Activated CD4-positive, alpha-beta T cell treated with anti-CD3 and anti-CD28 coated beads for 36 hours (primary cell): Measurements from ENCODE around the gene ZCCHC7. TPM values are rescaled to one million over a fixed set of nuclear protein-coding genes. Genes with fewer than 3 reads are reported as not detected.
A peak's percentile ranks its signal among the peaks of the same experiment; 100 is the strongest.

Source experiments
- ATAC-seq: fragments of 200-7000 bp; cut with Tn5 transposase; one replicate; pipeline ENCODE4 v1.10.0; 2021; ENCODE audit warnings: mild to moderate bottlenecking, moderate library complexity
- CTCF ChIA-PET: fragments of 350-600 bp; sonication (Branson Sonifier 250); formaldehyde crosslinking; loops from one replicate; lab custom pipeline; 2021; ENCODE audit warnings: antibody characterized with exemption; lab: Charles Lee
- POLR2A ChIA-PET: fragments of 350-600 bp; sonication (Branson Sonifier 250); formaldehyde crosslinking; loops from one replicate; lab custom pipeline; 2021; ENCODE audit warnings: antibody characterized with exemption, inconsistent platforms; lab: Charles Lee
- DNase-seq: peaks from one replicate; pipeline ENCODE4 v3.0.0-alpha.2; 2020
- H3K27ac Mint-ChIP-seq: one replicate; pipeline ENCODE4 v1.8.0; 2021; ENCODE audit warnings: mixed read lengths
- H3K27me3 Mint-ChIP-seq: one replicate; pipeline ENCODE4 v1.8.0; 2021; ENCODE audit warnings: mixed read lengths
- H3K36me3 Mint-ChIP-seq: one replicate; pipeline ENCODE4 v1.8.0; 2021; ENCODE audit warnings: low read depth, mixed read lengths
- H3K4me1 Mint-ChIP-seq: one replicate; pipeline ENCODE4 v1.8.0; 2021; ENCODE audit warnings: mixed read lengths
- H3K4me3 Mint-ChIP-seq: one replicate; pipeline ENCODE4 v1.8.0; 2021; ENCODE audit warnings: mild to moderate bottlenecking, moderate library complexity, mixed read lengths
- H3K9me3 Mint-ChIP-seq: one replicate; pipeline ENCODE4 v1.8.0; 2021; ENCODE audit warnings: low read depth, mixed read lengths
- intact Hi-C, 2 experiments: fragments of 100-400 bp; cut with DNase I in 1 of 2; cut with micrococcal nuclease in 1 of 2; formaldehyde crosslinking; loops; one replicate each; pipeline versions ENCODE4 v1.14.2 to v1.15.1; 2022 to 2024; cut with DNase I, micrococcal nuclease
- total RNA-seq, 2 experiments: library from RNA; stranded (reverse); gene quantifications; one replicate each; pipeline ENCODE4 v1.2.3, GENCODE V29; 2021

Gene ZCCHC7
- total RNA-seq, 2 experiments from 2014 or later: 29.9 to 50.2 TPM

DNA sequence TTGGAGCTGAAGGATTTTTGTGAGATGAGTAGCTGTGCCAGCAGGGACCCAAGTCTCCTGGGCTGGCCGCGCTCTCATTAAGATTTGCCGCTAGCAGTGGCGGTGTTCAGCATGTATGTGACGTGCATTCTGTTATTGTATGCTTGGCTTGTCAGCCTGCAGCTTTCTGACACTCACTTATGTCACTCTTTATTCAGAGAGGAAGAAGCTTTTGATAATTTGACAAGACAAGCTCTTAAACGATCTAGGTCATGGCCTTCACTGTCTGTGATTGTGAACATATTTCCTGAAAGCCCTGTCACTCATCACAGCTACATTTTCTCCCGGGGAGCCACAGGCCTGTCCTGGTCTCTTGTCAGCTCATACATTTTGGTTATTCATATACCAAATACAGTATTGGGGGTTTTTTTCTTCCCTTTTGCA lies 203.9 kb downstream of the ZCCHC7 start:
- POLR2A ChIA-PET: no interaction called here
- no peaks in the 10 kb centered on the region for H3K9me3 Mint-ChIP-seq
- H3K27me3 Mint-ChIP-seq: no peaks in the 10 kb centered on the region
- ATAC-seq (no peak), DNase-seq (no peak)
- H3K36me3 Mint-ChIP-seq: peaks cover 13% of the 10 kb centered on the region
- no peak overlapping the region for H3K27ac Mint-ChIP-seq
- CTCF ChIA-PET: interaction anchor here (0.6 to 1.5 kb wide), 7 partner anchors 13 to 820 kb away, joined by 3 to 6 read pairs (median 3); no protein-coding TSS in a partner anchor
- intact Hi-C loops: loop anchor here in 1 of 2 experiments (10.0 kb wide), 1 partner anchor 449 kb away; no protein-coding TSS in a partner anchor
- no peaks in the 10 kb centered on the region for H3K4me1 Mint-ChIP-seq
- H3K4me3 Mint-ChIP-seq: no peak overlapping the region

DNA sequence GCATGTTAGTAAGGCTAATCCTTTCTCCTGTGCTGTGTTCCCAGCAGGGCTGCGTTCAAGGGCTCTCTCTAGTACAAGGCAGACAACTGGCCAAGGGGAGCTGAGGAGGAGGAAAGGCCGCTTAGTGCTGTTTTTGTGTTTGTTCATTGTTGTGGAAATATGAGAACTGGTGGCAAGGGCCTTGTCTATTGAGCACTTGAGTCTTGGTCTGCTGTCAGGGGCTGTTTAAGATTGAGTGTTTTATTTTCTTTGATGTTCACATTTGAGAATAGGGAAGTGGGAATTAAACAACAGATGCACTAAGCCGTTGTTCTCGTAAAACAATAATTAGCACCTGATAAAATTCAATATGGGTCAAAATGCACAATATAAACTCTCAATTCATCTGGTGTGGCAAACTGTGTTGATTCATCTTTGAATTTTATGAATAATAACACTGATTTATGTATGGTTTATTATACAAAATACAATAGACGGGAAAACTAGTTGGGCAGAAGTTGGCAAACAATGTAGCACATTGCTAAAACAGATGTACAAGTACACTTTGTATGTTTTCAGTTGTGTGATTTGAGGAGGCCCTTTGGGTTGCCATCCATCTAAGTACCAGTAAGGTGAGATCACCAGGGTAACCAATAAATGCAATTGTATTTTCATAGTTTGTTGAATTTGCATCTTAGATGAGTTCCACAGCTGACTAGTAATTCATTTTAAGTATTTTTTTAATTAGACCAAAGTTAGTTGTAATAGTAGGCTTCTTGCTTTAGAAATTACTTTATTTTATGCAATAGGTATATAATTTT lies 204.5 kb downstream of the ZCCHC7 start:
- ChIA-PET CTCF (interaction anchor here (0.6 to 1.5 kb wide), 6 partner anchors 12 to 821 kb away, joined by 3 to 6 read pairs (median 4); no protein-coding TSS in a partner anchor), POLR2A (no interaction called here)
- ATAC-seq: no peak
- Mint-ChIP-seq H3K27ac (no peak overlapping the region), H3K9me3 (no peaks in the 10 kb centered on the region), H3K36me3 (peaks cover 7% of the 10 kb centered on the region), H3K27me3 (no peaks in the 10 kb centered on the region), H3K4me3 (no peak overlapping the region), H3K4me1 (no peaks in the 10 kb centered on the region)
- intact Hi-C loops: loop anchor here in 1 of 2 experiments (10.0 kb wide), 1 partner anchor 450 kb away; no protein-coding TSS in a partner anchor
- DNase-seq: no peak

DNA sequence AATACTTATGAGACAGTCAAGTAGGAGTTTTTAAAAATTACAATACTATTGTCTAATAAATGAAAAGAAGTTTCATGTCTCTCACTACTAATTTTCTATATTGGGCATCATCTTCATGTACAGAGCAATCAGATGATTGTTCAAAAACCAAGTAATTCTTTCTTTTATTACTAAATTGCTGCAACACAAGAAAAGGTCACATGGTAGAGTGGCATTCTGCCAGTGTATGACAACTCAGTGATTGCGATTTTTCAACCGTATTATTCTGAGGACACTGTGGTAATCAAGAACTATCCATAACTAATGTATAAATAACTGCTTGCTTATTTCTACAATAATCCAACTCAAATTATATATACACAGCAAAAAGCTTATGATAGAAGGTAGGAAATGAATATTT lies 205.4 kb downstream of the ZCCHC7 start:
- no peak overlapping the region for H3K4me3 Mint-ChIP-seq
- H3K27ac Mint-ChIP-seq: no peak overlapping the region
- ATAC-seq (no peak), DNase-seq (no peak)
- ChIA-PET POLR2A (no interaction called here), CTCF (interaction anchor here (1.4 kb wide), 1 partner anchor 47 kb away, joined by 3 read pairs; no protein-coding TSS in a partner anchor)
- no peaks in the 10 kb centered on the region for H3K27me3 Mint-ChIP-seq
- intact Hi-C loops: loop anchor here in 1 of 2 experiments (10.0 kb wide), 1 partner anchor 451 kb away; no protein-coding TSS in a partner anchor
- no peaks in the 10 kb centered on the region for H3K9me3 Mint-ChIP-seq
- peaks cover 6% of the 10 kb centered on the region for H3K36me3 Mint-ChIP-seq
- H3K4me1 Mint-ChIP-seq: no peaks in the 10 kb centered on the region

DNA sequence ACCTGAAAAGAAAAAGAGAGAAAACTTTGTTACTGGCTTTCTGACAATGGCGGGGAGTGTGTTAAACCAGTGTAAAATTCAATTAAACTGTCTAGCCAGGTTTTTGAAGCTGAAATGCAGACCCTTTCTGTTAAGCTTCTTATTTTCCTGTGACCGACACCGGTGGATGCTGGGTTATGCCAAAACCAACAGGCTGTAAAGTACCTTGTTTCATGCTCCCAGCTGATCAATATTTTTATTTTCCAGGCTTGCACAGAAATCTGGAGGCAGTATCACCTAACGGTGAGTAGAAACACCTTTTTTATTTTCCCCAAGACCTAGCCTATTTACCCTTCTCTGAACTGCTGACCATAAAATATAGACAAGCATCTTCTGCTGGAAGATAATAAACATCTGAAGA lies 207.2 kb downstream of the ZCCHC7 start:
- no peaks in the 10 kb centered on the region for H3K27me3 Mint-ChIP-seq
- no peaks in the 10 kb centered on the region for H3K4me1 Mint-ChIP-seq
- peaks cover 2% of the 10 kb centered on the region for H3K36me3 Mint-ChIP-seq
- intact Hi-C loops: loop anchor here in 1 of 2 experiments (10.0 kb wide), 1 partner anchor 453 kb away; no protein-coding TSS in a partner anchor
- H3K4me3 Mint-ChIP-seq: no peak overlapping the region
- ATAC-seq: no peak
- ChIA-PET POLR2A (no interaction called here), CTCF (interaction anchor here (0.6 to 0.7 kb wide), 2 partner anchors 29 to 86 kb away, joined by 3 read pairs; no protein-coding TSS in a partner anchor)
- no peaks in the 10 kb centered on the region for H3K9me3 Mint-ChIP-seq
- no peak overlapping the region for H3K27ac Mint-ChIP-seq
- DNase-seq: no peak

DNA sequence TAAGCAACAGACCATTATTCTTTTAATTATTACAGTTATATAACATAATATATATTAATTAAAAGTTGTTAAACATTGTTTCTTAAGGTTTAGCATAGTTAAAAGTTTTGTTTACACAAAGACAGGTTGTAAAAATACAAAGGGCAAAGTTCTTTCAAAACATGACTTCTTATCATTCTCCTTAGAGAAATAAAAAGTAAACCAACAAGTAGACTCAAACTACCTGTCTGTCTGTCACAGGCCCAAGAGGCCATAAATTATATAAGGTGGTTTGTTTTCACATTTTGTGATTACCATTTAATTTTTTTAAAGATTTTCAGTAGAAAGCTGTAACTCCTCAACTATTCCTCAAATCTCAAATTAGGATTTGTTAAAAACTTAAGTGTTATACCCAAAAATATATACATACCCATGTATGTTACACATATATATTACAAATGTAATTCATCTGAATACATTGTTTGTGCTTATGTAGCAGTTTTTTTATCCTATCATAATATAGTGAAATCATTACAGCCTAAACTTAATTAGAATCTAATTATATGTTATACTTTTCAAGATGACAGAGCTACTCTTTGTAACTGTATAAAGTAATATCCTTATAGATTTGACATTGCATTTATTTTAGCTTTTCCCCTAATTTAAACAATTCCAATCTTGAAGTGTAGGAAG lies 208.3 kb downstream of the ZCCHC7 start:
- no peaks in the 10 kb centered on the region for H3K27me3 Mint-ChIP-seq
- no peaks in the 10 kb centered on the region for H3K9me3 Mint-ChIP-seq
- ChIA-PET POLR2A (interaction anchor here (0.6 kb wide), 1 partner anchor 332 kb away, joined by 3 read pairs; no protein-coding TSS in a partner anchor), CTCF (interaction anchor here (1.1 to 2.4 kb wide), 7 partner anchors 10 to 459 kb away, joined by 3 to 16 read pairs (median 3); no protein-coding TSS in a partner anchor)
- DNase-seq: no peak
- H3K4me1 Mint-ChIP-seq: no peaks in the 10 kb centered on the region
- intact Hi-C loops: loop anchor here (1.0 to 10.0 kb wide), 2 partner anchors 332 to 454 kb away; no protein-coding TSS in a partner anchor
- H3K36me3 Mint-ChIP-seq: peaks cover 2% of the 10 kb centered on the region
- H3K4me3 Mint-ChIP-seq: no peak overlapping the region
- no peak overlapping the region for H3K27ac Mint-ChIP-seq
- ATAC-seq: no peak

DNA sequence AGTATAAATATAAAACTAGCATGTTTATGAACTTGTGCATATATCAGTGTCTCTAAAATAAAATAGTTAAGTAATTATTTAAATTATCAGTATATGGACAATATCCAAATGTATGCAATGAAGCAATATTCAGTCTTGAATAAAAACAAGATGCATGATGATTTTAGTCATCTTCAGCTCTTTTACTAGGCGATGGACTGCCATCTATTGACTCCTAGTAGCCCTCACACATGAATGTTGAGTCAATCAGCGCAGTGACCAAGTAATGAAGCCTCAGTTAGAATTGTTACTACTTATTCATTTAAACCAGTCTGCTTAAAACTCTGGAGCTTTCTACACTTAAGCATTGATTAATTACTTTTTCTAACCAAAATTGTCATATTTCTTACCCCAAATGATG lies 209.2 kb downstream of the ZCCHC7 start:
- H3K4me3 Mint-ChIP-seq: no peak overlapping the region
- no peaks in the 10 kb centered on the region for H3K27me3 Mint-ChIP-seq
- intact Hi-C loops: loop anchor here (1.0 to 10.0 kb wide), 2 partner anchors 333 to 455 kb away; no protein-coding TSS in a partner anchor
- no peak overlapping the region for H3K27ac Mint-ChIP-seq
- CTCF ChIA-PET: interaction anchor here (0.6 to 2.4 kb wide), 9 partner anchors 9 to 460 kb away, joined by 3 to 16 read pairs (median 3); no protein-coding TSS in a partner anchor
- H3K4me1 Mint-ChIP-seq: no peaks in the 10 kb centered on the region
- no peaks in the 10 kb centered on the region for H3K9me3 Mint-ChIP-seq
- DNase-seq: peak; percentile 14
- H3K36me3 Mint-ChIP-seq: no peaks in the 10 kb centered on the region
- POLR2A ChIA-PET: interaction anchor here (0.6 kb wide), 1 partner anchor 333 kb away, joined by 3 read pairs; no protein-coding TSS in a partner anchor
- no peak for ATAC-seq

DNA sequence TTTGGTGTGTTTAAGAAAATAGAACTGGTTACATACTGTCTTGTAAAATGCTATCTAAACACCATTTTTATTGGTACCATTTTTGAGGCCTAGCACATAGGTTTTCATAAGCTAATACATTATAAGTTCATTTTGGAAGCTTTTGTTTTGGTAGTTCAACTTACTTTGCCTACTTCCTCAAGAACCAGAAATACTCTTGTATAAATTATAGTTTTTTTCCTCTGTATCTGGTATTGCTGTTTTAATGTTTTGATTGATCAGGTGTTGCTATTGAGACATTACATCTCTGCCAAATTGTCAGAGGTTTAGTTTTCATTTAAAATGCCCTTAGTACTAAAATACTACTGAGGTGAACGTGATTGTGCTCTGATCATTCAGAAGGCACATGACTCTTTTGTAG lies 211.5 kb downstream of the ZCCHC7 start:
- intact Hi-C loops: loop anchor here in 1 of 2 experiments (10.0 kb wide), 1 partner anchor 457 kb away; no protein-coding TSS in a partner anchor
- no peak for DNase-seq
- ChIA-PET POLR2A (no interaction called here), CTCF (interaction anchor here (0.9 kb wide), 1 partner anchor 336 kb away, joined by 3 read pairs; no protein-coding TSS in a partner anchor)
- no peak for ATAC-seq
- Mint-ChIP-seq H3K27me3 (no peaks in the 10 kb centered on the region), H3K27ac (no peak overlapping the region), H3K4me3 (no peak overlapping the region), H3K9me3 (no peaks in the 10 kb centered on the region), H3K4me1 (no peaks in the 10 kb centered on the region), H3K36me3 (no peaks in the 10 kb centered on the region)

DNA sequence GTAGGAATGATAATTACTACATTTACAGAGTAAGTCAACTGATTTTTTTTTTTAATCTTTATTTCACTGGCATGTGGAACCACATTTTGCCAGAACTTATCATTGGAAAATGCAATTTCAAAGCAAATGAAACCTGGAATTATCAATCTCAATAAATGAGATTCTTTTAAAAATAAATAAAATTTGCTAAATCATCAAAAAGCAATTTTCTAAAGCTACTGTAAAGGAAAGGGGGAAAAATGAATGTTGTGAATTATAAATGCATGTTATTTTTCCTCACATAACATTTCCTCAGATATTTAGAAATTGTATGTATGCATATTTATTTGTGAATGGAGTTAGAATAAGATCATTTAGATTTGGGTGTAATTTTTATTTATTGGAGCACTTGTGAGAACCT lies 212.2 kb downstream of the ZCCHC7 start:
- H3K27ac Mint-ChIP-seq: no peak overlapping the region
- H3K27me3 Mint-ChIP-seq: no peaks in the 10 kb centered on the region
- no peaks in the 10 kb centered on the region for H3K9me3 Mint-ChIP-seq
- ChIA-PET POLR2A (no interaction called here), CTCF (interaction anchor here (1.0 kb wide), 1 partner anchor 27 kb away, joined by 3 read pairs; no protein-coding TSS in a partner anchor)
- ATAC-seq (no peak), DNase-seq (no peak)
- intact Hi-C loops: loop anchor here in 1 of 2 experiments (10.0 kb wide), 1 partner anchor 458 kb away; no protein-coding TSS in a partner anchor
- no peak overlapping the region for H3K4me3 Mint-ChIP-seq
- no peaks in the 10 kb centered on the region for H3K4me1 Mint-ChIP-seq
- H3K36me3 Mint-ChIP-seq: no peaks in the 10 kb centered on the region

DNA sequence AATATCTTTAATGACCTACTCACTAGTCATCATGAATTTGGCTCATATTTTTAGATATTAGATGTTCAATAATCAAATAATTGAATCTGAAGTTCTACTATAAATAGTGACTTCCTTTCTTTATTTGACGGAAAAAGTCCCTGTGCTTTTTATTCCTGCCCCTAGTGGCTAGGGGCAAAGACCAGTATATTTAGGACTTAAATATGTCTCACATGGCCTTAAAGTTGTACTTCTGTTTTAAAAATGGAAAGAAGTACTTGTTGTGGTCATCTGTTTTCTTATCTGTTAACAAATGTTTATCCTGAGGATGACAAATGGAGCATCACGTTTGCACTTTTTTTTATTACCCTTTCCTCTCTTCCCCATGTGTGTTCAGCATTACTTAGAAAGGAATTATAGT lies 212.9 kb downstream of the ZCCHC7 start:
- Mint-ChIP-seq H3K27me3 (no peaks in the 10 kb centered on the region), H3K27ac (no peak overlapping the region), H3K4me3 (no peak overlapping the region), H3K9me3 (no peaks in the 10 kb centered on the region), H3K36me3 (no peaks in the 10 kb centered on the region), H3K4me1 (no peaks in the 10 kb centered on the region)
- POLR2A ChIA-PET: no interaction called here
- no peak for ATAC-seq
- CTCF ChIA-PET: interaction anchor here (1.0 kb wide), 1 partner anchor 26 kb away, joined by 3 read pairs; no protein-coding TSS in a partner anchor
- DNase-seq: no peak
- intact Hi-C loops: loop anchor here in 1 of 2 experiments (10.0 kb wide), 1 partner anchor 458 kb away; no protein-coding TSS in a partner anchor

DNA sequence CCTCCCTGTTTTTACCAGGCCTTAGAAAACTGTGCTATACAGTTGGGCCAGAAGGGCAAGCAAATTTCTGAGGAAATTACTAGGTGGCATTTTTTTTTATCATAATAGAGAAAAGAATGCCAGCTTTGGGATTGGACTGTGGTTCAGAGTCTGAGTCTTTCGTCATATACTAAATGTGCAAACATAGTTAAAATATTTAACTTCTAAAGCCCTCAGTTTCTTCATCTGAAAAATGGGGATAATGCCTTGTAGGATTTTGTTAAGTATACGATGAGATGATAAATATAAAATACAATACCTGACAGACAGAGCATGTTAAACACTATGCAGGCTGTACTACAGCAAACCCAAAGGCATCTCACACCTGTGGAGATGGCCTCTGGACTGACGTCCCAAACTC lies 214.9 kb downstream of the ZCCHC7 start:
- Mint-ChIP-seq H3K27me3 (no peaks in the 10 kb centered on the region), H3K4me3 (no peak overlapping the region), H3K36me3 (no peaks in the 10 kb centered on the region), H3K4me1 (no peaks in the 10 kb centered on the region), H3K9me3 (no peaks in the 10 kb centered on the region), H3K27ac (no peak overlapping the region)
- intact Hi-C loops: loop anchor here in 1 of 2 experiments (10.0 kb wide), 1 partner anchor 460 kb away; no protein-coding TSS in a partner anchor
- no peak for DNase-seq
- ATAC-seq: no peak
- POLR2A ChIA-PET: no interaction called here
- CTCF ChIA-PET: no interaction called here
